ENCODE data around the gene CLEC12A.
"Not testable (repeated sequence)": the region's sequence is repeated elsewhere in the genome, so short reads cannot be mapped to it uniquely, and the experiment has no call there.

Gene CLEC12A
- 0 reads per million in 2 donors for total RNA-seq

GRCh38 chr12:9971181-9971580 is at the start of gene CLEC12A:
Gene CLEC12A (plus strand): TSS chr12:9971409. CDS start chr12:9971597, 188 bp downstream.
- DNase-seq = no peak

GRCh38 chr12:9922429-9922828 is 48.8 kb upstream of the CLEC12A start:
- no peak for DNase-seq

- peak in 2 of 5 experiments; percentile 26 to 45 for DNase-seq
These were observed 45.4 kb upstream of the CLEC12A start for GRCh38 chr12:9925705-9926393.

GRCh38 chr12:9926876-9927275 is 44.3 kb upstream of the CLEC12A start:
- no peak for DNase-seq

- DNase-seq = no peak
These were observed 42.6 kb upstream of the CLEC12A start for GRCh38 chr12:9928607-9929006.

GRCh38 chr12:9931245-9931644 is 40.0 kb upstream of the CLEC12A start:
- no peak for DNase-seq

GRCh38 chr12:9932270-9932669 is 38.9 kb upstream of the CLEC12A start, which contains the start of gene CLEC2A:
Gene CLEC2A (minus strand): TSS chr12:9932370. CDS start chr12:9932329, 41 bp downstream.
- DNase-seq = no peak

- no peak for DNase-seq
These were observed 37.3 kb upstream of the CLEC12A start for GRCh38 chr12:9933958-9934357.

GRCh38 chr12:9935026-9935425 is 36.2 kb upstream of the CLEC12A start:
- DNase-seq = no peak

- DNase-seq = no peak
These were observed 34.6 kb upstream of the CLEC12A start for GRCh38 chr12:9936591-9936990.

GRCh38 chr12:9940375-9940774 is 30.8 kb upstream of the CLEC12A start:
- DNase-seq = peak in 1 of 5 experiments; percentile 49

- DNase-seq = no peak
These were observed 29.4 kb upstream of the CLEC12A start for GRCh38 chr12:9941838-9942237.

GRCh38 chr12:9943240-9943639 is 28.0 kb upstream of the CLEC12A start:
- DNase-seq = peak in 2 of 5 experiments; percentile 17 to 39

GRCh38 chr12:9944391-9944790 is 26.8 kb upstream of the CLEC12A start:
- no peak for DNase-seq

- peak in 1 of 5 experiments; percentile 54 for DNase-seq
These were observed 23.5 kb upstream of the CLEC12A start for GRCh38 chr12:9947674-9948073.

GRCh38 chr12:9948606-9949296 is 22.5 kb upstream of the CLEC12A start:
- DNase-seq = peak in 1 of 5 experiments; percentile 90

- peak in 2 of 5 experiments; percentile 42 to 88 for DNase-seq
These were observed 20.1 kb upstream of the CLEC12A start for GRCh38 chr12:9951026-9951675.

GRCh38 chr12:9952954-9953729 is 18.1 kb upstream of the CLEC12A start:
- not testable (repeated sequence) for DNase-seq

GRCh38 chr12:9957834-9958233 is 13.4 kb upstream of the CLEC12A start:
- DNase-seq = peak in 2 of 5 experiments; percentile 35 to 50

- DNase-seq = no peak
These were observed 10.6 kb upstream of the CLEC12A start for GRCh38 chr12:9960590-9960989.

- no peak for DNase-seq
These were observed 10.1 kb upstream of the CLEC12A start for GRCh38 chr12:9961106-9961505.

GRCh38 chr12:9961901-9962300 is 9.3 kb upstream of the CLEC12A start:
- DNase-seq = no peak

- DNase-seq = no peak
These were observed 1.5 kb upstream of the CLEC12A start for GRCh38 chr12:9969673-9970072.
